PC-9 (cell line): ENCODE data around the gene CWC27. TPM values are rescaled to one million over a fixed set of nuclear protein-coding genes. Genes with fewer than 3 reads are reported as not detected.

Source experiments
- BruUV-seq: library from RNA; stranded (reverse); fragments of 400-500 nt; replicated peaks from 2 replicates; lab custom pipeline; 2021; lab: Mats Ljungman, UMichigan
- CTCF ChIA-PET: fragments of 300-600 bp; sonication (Branson Sonifier 250); formaldehyde crosslinking; loops from one replicate; lab custom pipeline; 2022; ENCODE audit warnings: antibody characterized with exemption; lab: Charles Lee
- POLR2A ChIA-PET: fragments of 300-600 bp; sonication (Branson Sonifier 250); formaldehyde crosslinking; loops from one replicate; lab custom pipeline; 2022; ENCODE audit warnings: antibody characterized with exemption; ENCODE audit not compliant: unreplicated experiment; lab: Charles Lee
- DNase-seq, 2 experiments: peaks; one replicate each; pipeline versions ENCODE4 v3.0.0 to v3.0.0-alpha.2; 2015 to 2022; ENCODE audit warnings: mixed read lengths in 1 of 2
- H2AFZ ChIP-seq: fragments of 200-600 bp; sonication (generic); 2 replicates; pipeline ENCODE4 v1.8.1; 2017; ENCODE audit warnings: antibody characterized with exemption
- H3F3A ChIP-seq: fragments of 200-600 bp; sonication (generic); 2 replicates; pipeline ENCODE4 v1.8.1; 2017; ENCODE audit warnings: antibody characterized with exemption, mild to moderate bottlenecking, low read depth; ENCODE audit not compliant: insufficient read depth
- H3K27ac ChIP-seq: fragments of 200-600 bp; sonication (generic); 2 replicates; pipeline ENCODE4 v1.6.1; 2016; ENCODE audit warnings: mixed run types
- H3K27me3 ChIP-seq: fragments of 200-600 bp; sonication (generic); 2 replicates; pipeline ENCODE4 v1.6.1; 2016; ENCODE audit warnings: low read depth, mixed run types; ENCODE audit not compliant: insufficient read depth
- H3K36me3 ChIP-seq: fragments of 200-600 bp; sonication (generic); 2 replicates; pipeline ENCODE4 v1.6.1; 2016; ENCODE audit warnings: low read depth, mixed run types
- H3K4me1 ChIP-seq: fragments of 200-600 bp; sonication (generic); replicated peaks from 2 replicates; pipeline ENCODE4 v1.6.1; 2016; ENCODE audit warnings: mixed run types; ENCODE audit not compliant: insufficient read depth
- H3K4me2 ChIP-seq: fragments of 200-600 bp; sonication (generic); 2 replicates; pipeline ENCODE4 v1.6.1; 2017; ENCODE audit warnings: mixed run types
- H3K4me3 ChIP-seq: fragments of 200-600 bp; sonication (generic); 2 replicates; pipeline ENCODE4 v1.6.1; 2016; ENCODE audit warnings: mixed run types
- H3K79me2 ChIP-seq: fragments of 200-600 bp; sonication (generic); 2 replicates; pipeline ENCODE4 v1.6.1; 2017; ENCODE audit warnings: low read depth, mixed run types
- H3K9me2 ChIP-seq: fragments of 200-600 bp; sonication (generic); 2 replicates; pipeline ENCODE4 v1.8.1; 2017; ENCODE audit warnings: mild to moderate bottlenecking; ENCODE audit not compliant: insufficient read depth
- H3K9me3 ChIP-seq: fragments of 200-600 bp; sonication (generic); 2 replicates; pipeline ENCODE4 v1.8.1; 2016; ENCODE audit warnings: low read depth; ENCODE audit not compliant: insufficient read depth
- H4K20me1 ChIP-seq: fragments of 200-600 bp; sonication (generic); 2 replicates; pipeline ENCODE4 v1.8.1; 2017; ENCODE audit not compliant: insufficient read depth
- EZH2 ChIP-seq: fragments of 200-600 bp; sonication (generic); IDR thresholded peaks from 2 replicates; pipeline ENCODE4 v1.8.0; 2017; ENCODE audit warnings: antibody characterized with exemption, low read depth
- intact Hi-C: fragments of 100-400 bp; cut with micrococcal nuclease; formaldehyde crosslinking; loops from one replicate; pipeline ENCODE4 v1.10.0; 2022; ENCODE audit not compliant: unreplicated experiment
- total RNA-seq: library from RNA; stranded (reverse); gene quantifications from 2 replicates; pipeline ENCODE4 v1.2.3, GENCODE V29; 2021
- TF ChIP-seq, protein P1 (sequence below): fragments of 200-600 bp; sonication (generic); conservative IDR thresholded peaks from 2 replicates; pipeline ENCODE4 v1.6.1; 2017; ENCODE audit warnings: mixed run types, antibody characterized with exemption, mild to moderate bottlenecking, moderate library complexity

CWC27 gene
- total RNA-seq, 1 experiment from 2014 or later = 24.1 TPM

DNA sequence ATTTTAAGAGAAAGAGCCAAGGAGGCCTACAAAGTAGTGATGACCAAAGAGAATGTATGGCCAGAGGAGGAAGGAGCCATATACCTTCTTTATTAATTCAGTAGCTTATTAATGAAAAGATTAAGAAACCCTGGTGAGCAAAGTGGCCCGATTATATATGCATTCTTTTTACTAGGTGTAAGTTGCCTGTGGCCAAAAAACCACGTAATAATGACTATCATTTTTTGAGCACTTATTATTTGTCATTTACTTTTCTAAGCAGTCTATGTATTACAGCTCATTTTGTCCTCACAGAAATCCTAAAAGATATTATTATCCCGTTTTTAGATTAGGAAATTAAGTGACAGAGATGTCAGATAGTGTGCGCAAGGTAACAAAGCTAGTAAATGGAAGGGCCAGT lies 3.0 kb downstream of the CWC27 start:
- H4K20me1 ChIP-seq = no peaks in the 10 kb centered on the region
- H3K9me2 ChIP-seq = no peaks in the 10 kb centered on the region
- intact Hi-C loops = no loop called here
- no peak overlapping the region for H3K4me3 ChIP-seq
- no peaks in the 10 kb centered on the region for H3K27me3 ChIP-seq
- no TSS peak for BruUV-seq
- H3K4me2 ChIP-seq = no peak overlapping the region
- no peak for DNase-seq
- no peak overlapping the region for H3K27ac ChIP-seq
- ChIA-PET POLR2A (no interaction called here), CTCF (no interaction called here)
- H3F3A ChIP-seq = peaks cover 7% of the 10 kb centered on the region; the same call in 1 of the 2 replicates
- no peaks in the 10 kb centered on the region for H3K36me3 ChIP-seq
- TF ChIP-seq EZH2 = no peak
- TF ChIP-seq, protein P1, sequence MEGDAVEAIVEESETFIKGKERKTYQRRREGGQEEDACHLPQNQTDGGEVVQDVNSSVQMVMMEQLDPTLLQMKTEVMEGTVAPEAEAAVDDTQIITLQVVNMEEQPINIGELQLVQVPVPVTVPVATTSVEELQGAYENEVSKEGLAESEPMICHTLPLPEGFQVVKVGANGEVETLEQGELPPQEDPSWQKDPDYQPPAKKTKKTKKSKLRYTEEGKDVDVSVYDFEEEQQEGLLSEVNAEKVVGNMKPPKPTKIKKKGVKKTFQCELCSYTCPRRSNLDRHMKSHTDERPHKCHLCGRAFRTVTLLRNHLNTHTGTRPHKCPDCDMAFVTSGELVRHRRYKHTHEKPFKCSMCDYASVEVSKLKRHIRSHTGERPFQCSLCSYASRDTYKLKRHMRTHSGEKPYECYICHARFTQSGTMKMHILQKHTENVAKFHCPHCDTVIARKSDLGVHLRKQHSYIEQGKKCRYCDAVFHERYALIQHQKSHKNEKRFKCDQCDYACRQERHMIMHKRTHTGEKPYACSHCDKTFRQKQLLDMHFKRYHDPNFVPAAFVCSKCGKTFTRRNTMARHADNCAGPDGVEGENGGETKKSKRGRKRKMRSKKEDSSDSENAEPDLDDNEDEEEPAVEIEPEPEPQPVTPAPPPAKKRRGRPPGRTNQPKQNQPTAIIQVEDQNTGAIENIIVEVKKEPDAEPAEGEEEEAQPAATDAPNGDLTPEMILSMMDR = no peak
- H3K9me3 ChIP-seq = no peaks in the 10 kb centered on the region
- peaks cover 21% of the 10 kb centered on the region for H3K4me1 ChIP-seq
- H3K79me2 ChIP-seq = peaks cover 45% of the 10 kb centered on the region
- no peak overlapping the region for H2AFZ ChIP-seq

DNA sequence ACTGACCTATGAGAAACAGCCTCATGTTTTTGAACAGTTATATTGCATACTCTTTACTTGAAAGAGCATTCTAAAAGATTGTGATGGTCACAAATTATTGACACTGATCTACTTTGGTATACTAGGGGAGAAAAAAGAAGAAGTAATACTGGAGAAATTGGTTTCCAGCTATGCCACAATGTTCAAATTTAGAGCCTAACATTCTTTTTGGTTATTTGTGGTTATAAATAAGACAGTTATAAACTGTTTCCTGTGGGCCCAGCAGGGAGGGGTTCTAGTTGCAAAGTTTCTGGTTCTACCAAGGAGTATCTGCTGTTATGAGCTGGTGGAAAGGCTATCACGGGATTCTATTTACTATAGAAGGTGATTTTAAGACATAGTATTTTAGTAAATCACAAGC lies 4.8 kb downstream of the CWC27 start:
- Histone ChIP-seq H3K27ac (no peak overlapping the region), H3K79me2 (peaks cover 29% of the 10 kb centered on the region), H3K9me2 (no peaks in the 10 kb centered on the region), H3K27me3 (no peaks in the 10 kb centered on the region), H3K9me3 (no peaks in the 10 kb centered on the region), H3F3A (no peaks in the 10 kb centered on the region), H3K4me3 (no peak overlapping the region), H3K4me2 (no peak overlapping the region), H3K4me1 (peaks cover 12% of the 10 kb centered on the region), H4K20me1 (no peaks in the 10 kb centered on the region), H3K36me3 (no peaks in the 10 kb centered on the region), H2AFZ (no peak overlapping the region)
- intact Hi-C loops = no loop called here
- TF ChIP-seq EZH2 = no peak
- TF ChIP-seq, protein P1 = no peak
- DNase-seq = no peak
- ChIA-PET POLR2A (no interaction called here), CTCF (no interaction called here)
- BruUV-seq = no TSS peak

DNA sequence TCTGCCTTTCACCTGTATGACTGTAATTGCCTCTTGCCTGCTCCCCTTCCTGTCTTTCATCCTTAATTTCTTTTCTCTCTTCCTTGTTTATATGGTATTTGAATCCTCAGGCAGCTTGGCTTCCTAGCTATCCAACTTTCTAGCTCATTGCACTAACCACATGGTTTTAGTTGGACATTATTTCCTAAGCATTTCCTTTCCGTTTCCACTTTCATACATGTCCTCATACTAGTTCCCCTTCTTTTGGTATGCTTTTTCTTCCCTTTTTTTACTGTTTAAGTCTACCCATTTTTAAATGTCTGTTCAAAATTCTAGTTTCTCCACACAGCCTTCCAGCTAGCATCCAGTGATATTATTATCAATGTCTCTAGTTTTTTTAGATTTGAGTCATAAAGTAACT lies 6.6 kb downstream of the CWC27 start:
- Histone ChIP-seq H3K4me3 (no peak overlapping the region), H3K9me2 (no peaks in the 10 kb centered on the region), H2AFZ (no peak overlapping the region), H3K4me2 (no peak overlapping the region), H3F3A (no peaks in the 10 kb centered on the region), H3K4me1 (peaks cover 5% of the 10 kb centered on the region), H3K79me2 (peaks cover 15% of the 10 kb centered on the region), H3K27me3 (no peaks in the 10 kb centered on the region), H3K36me3 (no peaks in the 10 kb centered on the region), H3K9me3 (no peaks in the 10 kb centered on the region), H3K27ac (no peak overlapping the region), H4K20me1 (no peaks in the 10 kb centered on the region)
- no peak for DNase-seq
- TF ChIP-seq, protein P1 = no peak
- no peak for TF ChIP-seq EZH2
- POLR2A ChIA-PET = no interaction called here
- BruUV-seq = no TSS peak
- intact Hi-C loops = no loop called here
- CTCF ChIA-PET = no interaction called here
